GM12878 (cell line): ENCODE measurements around the gene TSNAX. TPM values are rescaled to one million over a fixed set of nuclear protein-coding genes. Genes with fewer than 3 reads are reported as not detected.

ENCODE experiments used
- ATAC-seq: fragments of 200-7000 bp; cut with Tn5 transposase; 3 replicates; pipeline ENCODE4 v1.9.1; 2020; ENCODE audit warnings: mild to moderate bottlenecking, moderate library complexity
- BruUV-seq: library from RNA; stranded (reverse); fragments of 400-500 nt; replicated peaks from 2 replicates; lab custom pipeline; 2021; lab: Mats Ljungman, UMichigan
- CTCF ChIA-PET: fragments of 300-600 bp; sonication (Branson Sonifier 250); formaldehyde crosslinking; extraction: SDS; loops from one replicate; lab custom pipeline; 2021; ENCODE audit warnings: inconsistent platforms; lab: Yijun Ruan, JAX
- POLR2A ChIA-PET: fragments of 350-600 bp; formaldehyde crosslinking; extraction: SDS; loops from one replicate; lab custom pipeline; 2021; ENCODE audit warnings: inconsistent platforms; lab: Charles Lee
- RAD21 ChIA-PET: fragments of 300-600 bp; sonication (Branson Sonifier 250); formaldehyde crosslinking; loops from one replicate; lab custom pipeline; 2023; ENCODE audit warnings: antibody characterized with exemption; ENCODE audit not compliant: unreplicated experiment; lab: Charles Lee
- SMC1A ChIA-PET: fragments of 300-600 bp; sonication (Branson Sonifier 250); formaldehyde crosslinking; loops from one replicate; lab custom pipeline; 2023; ENCODE audit not compliant: unreplicated experiment, uncharacterized antibody; lab: Charles Lee
- DNase-seq: peaks from one replicate; pipeline ENCODE4 v3.0.0-alpha.2; 2011; ENCODE audit warnings: low read depth, low spot score
- FAIRE-seq: peaks from 3 replicates; lab custom pipeline; 2011; peaks lifted over from hg19 to GRCh38; lab: Jason Lieb, UNC
- H2AFZ ChIP-seq: 2 replicates; pipeline ENCODE4 v1.6.0; 2011; ENCODE audit warnings: low read depth, low read length, control low read depth; ENCODE audit not compliant: control insufficient read depth
- H3K27ac ChIP-seq: 2 replicates; pipeline ENCODE4 v1.5.1; 2011; ENCODE audit warnings: control low read depth; ENCODE audit not compliant: control insufficient read depth, insufficient read depth
- H3K27me3 ChIP-seq, 2 experiments: replicated peaks in 1 of 2; 2 replicates each; pipeline versions ENCODE4 v1.6.0 to v1.6.1; 2011; ENCODE audit warnings: low read length in 1 of 2; ENCODE audit not compliant: control insufficient read depth in 2 of 2, insufficient read depth in 2 of 2
- H3K36me3 ChIP-seq, 2 experiments: 2 replicates each; pipeline ENCODE4 v1.5.1; 2011; ENCODE audit warnings: low read length in 1 of 2; ENCODE audit not compliant: control insufficient read depth in 2 of 2, insufficient read depth in 2 of 2
- H3K4me1 ChIP-seq: 2 replicates; pipeline ENCODE4 v1.6.1; 2011; ENCODE audit warnings: mild to moderate bottlenecking, low read length, moderate library complexity, mixed read lengths; ENCODE audit not compliant: control insufficient read depth, insufficient read depth
- H3K4me2 ChIP-seq: 2 replicates; pipeline ENCODE4 v1.6.0; 2011; ENCODE audit warnings: control low read depth; ENCODE audit not compliant: control insufficient read depth, insufficient read depth
- H3K4me3 ChIP-seq: fragments of 200-600 bp; sonication (generic); 2 replicates; pipeline ENCODE4 v1.5.1; 2016
- H3K79me2 ChIP-seq: 2 replicates; pipeline ENCODE4 v1.6.0; 2011; ENCODE audit warnings: low read length; ENCODE audit not compliant: control insufficient read depth, insufficient read depth
- H3K9ac ChIP-seq: 2 replicates; pipeline ENCODE4 v1.8.0; 2011; ENCODE audit warnings: low read length, control low read depth, mixed read lengths; ENCODE audit not compliant: control insufficient read depth, insufficient read depth
- H3K9me3 ChIP-seq: replicated peaks from 3 replicates; pipeline ENCODE4 v1.5.1; 2011; ENCODE audit warnings: mild to moderate bottlenecking, low read length; ENCODE audit not compliant: control insufficient read depth, insufficient read depth
- H4K20me1 ChIP-seq: 2 replicates; pipeline ENCODE4 v1.6.0; 2011; ENCODE audit not compliant: control insufficient read depth, insufficient read depth
- BMI1 ChIP-seq: fragments of 450-650 bp; IDR thresholded peaks from 2 replicates; pipeline ENCODE4 v1.6.1; 2016; ENCODE audit warnings: mild to moderate bottlenecking, moderate library complexity, borderline replicate concordance
- CHD4 ChIP-seq: fragments of 200-600 bp; sonication (generic); IDR thresholded peaks from 2 replicates; pipeline ENCODE4 v1.6.1; 2016; ENCODE audit warnings: mild to moderate bottlenecking
- CREB1 ChIP-seq: IDR thresholded peaks from 2 replicates; pipeline ENCODE4 v1.6.1; 2012; ENCODE audit warnings: low read depth, mild to moderate bottlenecking, inconsistent platforms
- ESRRA ChIP-seq: IDR thresholded peaks from 2 replicates; pipeline ENCODE4 v1.6.1; 2012; ENCODE audit warnings: mild to moderate bottlenecking, low read length, improper control_type of control experiment
- ETV6 ChIP-seq, 2 experiments: fragments of 450-650 bp in 1 of 2; IDR thresholded peaks in 1 of 2; conservative IDR thresholded peaks in 1 of 2; 2 replicates each; pipeline ENCODE4 v1.6.1; 2014; ENCODE audit warnings: antibody characterized with exemption in 1 of 2, borderline replicate concordance in 1 of 2, low read depth in 1 of 2, mild to moderate bottlenecking in 1 of 2, moderate library complexity in 1 of 2
- JUNB ChIP-seq: IDR thresholded peaks from 2 replicates; pipeline ENCODE4 v1.6.1; 2016; ENCODE audit warnings: antibody characterized with exemption, mild to moderate bottlenecking
- JUND ChIP-seq: IDR thresholded peaks from 2 replicates; pipeline ENCODE4 v1.6.1; 2012; ENCODE audit warnings: low read depth, mild to moderate bottlenecking, low read length, improper control_type of control experiment, moderate library complexity
- PBX3 ChIP-seq: IDR thresholded peaks from 2 replicates; pipeline ENCODE4 v1.6.1; 2011; ENCODE audit warnings: mild to moderate bottlenecking, low read depth, low read length, moderate library complexity; ENCODE audit not compliant: insufficient replicate concordance
- RAD21 ChIP-seq: IDR thresholded peaks from 2 replicates; pipeline ENCODE4 v1.6.1; 2011; ENCODE audit warnings: mild to moderate bottlenecking, low read depth, low read length, moderate library complexity; ENCODE audit not compliant: insufficient read depth
- RUNX3 ChIP-seq: IDR thresholded peaks from 2 replicates; pipeline ENCODE4 v1.6.1; 2012; ENCODE audit warnings: low read length, inconsistent platforms
- SMAD1 ChIP-seq: fragments of 450-650 bp; IDR thresholded peaks from 2 replicates; pipeline ENCODE4 v1.6.1; 2018; ENCODE audit warnings: mild to moderate bottlenecking, low read depth; ENCODE audit not compliant: partially characterized antibody
- SREBF2 ChIP-seq: IDR thresholded peaks from 2 replicates; pipeline ENCODE4 v1.6.1; 2012; ENCODE audit warnings: mild to moderate bottlenecking, low read length
- SUPT20H ChIP-seq: IDR thresholded peaks from 2 replicates; pipeline ENCODE4 v1.6.1; 2011; ENCODE audit warnings: low read depth, mild to moderate bottlenecking, low read length, moderate library complexity, borderline replicate concordance; ENCODE audit not compliant: control insufficient read depth
- YY1 ChIP-seq: IDR thresholded peaks from 2 replicates; pipeline ENCODE4 v1.6.1; 2011; ENCODE audit warnings: low read depth, mild to moderate bottlenecking, low read length
- ZNF217 ChIP-seq: fragments of 450-650 bp; IDR thresholded peaks from 2 replicates; pipeline ENCODE4 v1.6.1; 2017; ENCODE audit warnings: antibody characterized with exemption, mild to moderate bottlenecking
- WGBS: methylation state at CpG from one replicate; pipeline ENCODE4 v1.1.6; 2016; ENCODE audit warnings: low lambda C conversion rate; ENCODE audit not compliant: insufficient replicate concordance, insufficient coverage; ENCODE audit errors: missing lambda C conversion rate; 5-methylcytosine and 5-hydroxymethylcytosine counted together
- in situ Hi-C: fragments of 300-500 bp; cut with MboI; formaldehyde crosslinking; loops from 9 replicates; pipeline ENCODE4 v1.14.3; 2018; ENCODE audit warnings: mixed read lengths
- intact Hi-C: fragments of 100-400 bp; cut with micrococcal nuclease; formaldehyde crosslinking; loops from one replicate; pipeline ENCODE4 v1.14.2; 2022; ENCODE audit not compliant: unreplicated experiment
- polyA plus RNA-seq, 11 experiments: library from polyadenylated mRNA; depleted of rRNA in 4 of 11; unstranded in 6 of 11; stranded (reverse) in 5 of 11; fragments of >200 nt; fragmentation: Nextera tagmentation in 4 of 11; fragmentation: Illumina TruSeq in 1 of 11; extraction: Ambion mirVana in 4 of 11; extraction: Trizol in 1 of 11; gene quantifications; 1 replicate in 1 of 11; 2 replicates in 10 of 11; pipeline versions ENCODE4 v1.2.1 to v1.2.3, GENCODE V29; 2011 to 2016; ENCODE audit warnings: inconsistent platforms in 2 of 11, missing spikeins in 2 of 11, low read depth in 1 of 11
- total RNA-seq, 4 experiments: library from RNA; depleted of rRNA in 3 of 4; stranded (reverse); fragments of >200 nt in 3 of 4; fragmentation: Illumina TruSeq in 1 of 4; extraction: Trizol in 1 of 4; gene quantifications; 2 replicates each; pipeline versions ENCODE4 v1.2.1 to v1.2.3, GENCODE V29; 2013 to 2021

The TSNAX gene
- total and polyA plus RNA-seq, 10 of the 15 experiments (the other 5 are each of a cell fraction or from before 2014, with no cell fraction given), result 24.8 to 49.7 (median 35.6) TPM

GRCh38 chr1:231613419-231614349 is 85.2 kb downstream of the TSNAX start:
- intact Hi-C loops, result no loop called here
- CTCF ChIA-PET, result no interaction called here
- 0 out of 2 replicates have a peak overlapping the region, but pooled peaks have one; percentile 29 for H3K4me3 ChIP-seq

More at GRCh38 chr1:231613419-231614349, 85.2 kb downstream of the TSNAX start:
- ChIA-PET RAD21 (no interaction called here), SMC1A (interaction anchor here (1.1 kb wide), 1 partner anchor 11 kb away, joined by 3 read pairs; no protein-coding TSS in a partner anchor), POLR2A (no interaction called here)
- Histone ChIP-seq H3K4me1 (peaks cover 35% of the 10 kb centered on the region), H3K36me3 (no peaks in the 10 kb centered on the region), H3K9ac (no peak overlapping the region), H3K9me3 (peaks cover 21% of the 10 kb centered on the region; the same call in 2 of the 3 replicates), H3K27ac (no peak overlapping the region), H4K20me1 (no peaks in the 10 kb centered on the region), H3K4me2 (peak overlapping the region; percentile 70), H2AFZ (no peak overlapping the region), H3K27me3 (no peaks in the 10 kb centered on the region; a peak in 1 of 4 replicates), H3K79me2 (no peaks in the 10 kb centered on the region)
- no TSS peak for BruUV-seq
- TF ChIP-seq ETV6 (conservative IDR thresholded peaks at IDR 0.05 in 1 of 2, IDR thresholded peaks at IDR 0.05 in 1 of 2; ENCODE audit: borderline replicate concordance in 1 of 2, low read depth in 1 of 2) (peak in 1 of 2 experiments; percentile 57; a peak in 1 of 4 replicates), ZNF217 (no peak), SUPT20H (no peak), CHD4 (no peak), SMAD1 (no peak), RUNX3 (peak; percentile 34; the same call in 1 of the 2 replicates), CREB1 (no peak), RAD21 (no peak), BMI1 (no peak), JUND (no peak), ESRRA (no peak), YY1 (no peak), JUNB (peak; percentile 51), PBX3 (no peak), SREBF2 (no peak)
- in situ Hi-C loops, result no loop called here
- 25% methylated on average over 7 of the region's 7 CpGs for WGBS
- no peak for FAIRE-seq
- no peak for DNase-seq
- peak; percentile 34; the same call in 2 of the 3 replicates for ATAC-seq

Other genes with a start within 250 kb of the TSNAX start
- gene EXOC8, start 190.8 kb upstream of the TSNAX start, total RNA-seq (2014; rRNA removed), result 7.6 and 8.6 TPM in 2 replicates
- 10.6 and 11.3 TPM in 2 replicates for gene EXOC8, start 190.8 kb upstream of the TSNAX start, total RNA-seq (2014; rRNA removed; fragmentation: Illumina TruSeq; extraction: Trizol)
- 11.3 and 11.4 TPM in 2 replicates for gene EXOC8, start 190.8 kb upstream of the TSNAX start, total RNA-seq (2021)
- gene EXOC8, start 190.8 kb upstream of the TSNAX start, polyA plus RNA-seq (2011; rRNA removed), result 5.8 and 7.7 TPM in 2 replicates
- 7.3 and 8.0 TPM in 2 replicates for gene EXOC8, start 190.8 kb upstream of the TSNAX start, polyA plus RNA-seq (2014; fragmentation: Illumina TruSeq; extraction: Trizol)
- gene EXOC8, start 190.8 kb upstream of the TSNAX start, polyA plus RNA-seq (2014; fragmentation: Nextera tagmentation; extraction: Ambion mirVana), result 1 to 10 TPM; 2.0 to 3.2 TPM
- 6.0 and 6.8 TPM in 2 replicates for gene EXOC8, start 190.8 kb upstream of the TSNAX start, polyA plus RNA-seq (2014; rRNA removed)
- 1 to 10 TPM; 4.2 to 4.4 TPM for gene EXOC8, start 190.8 kb upstream of the TSNAX start, polyA plus RNA-seq (2016; fragmentation: Nextera tagmentation; extraction: Ambion mirVana)
- gene SPRTN, start 190.4 kb upstream of the TSNAX start, total RNA-seq (2014; rRNA removed), result 11.7 and 12.5 TPM in 2 replicates
- 14.7 and 16.5 TPM in 2 replicates for gene SPRTN, start 190.4 kb upstream of the TSNAX start, total RNA-seq (2014; rRNA removed; fragmentation: Illumina TruSeq; extraction: Trizol)
- gene SPRTN, start 190.4 kb upstream of the TSNAX start, total RNA-seq (2021), result 11.9 and 12.1 TPM in 2 replicates
- gene SPRTN, start 190.4 kb upstream of the TSNAX start, polyA plus RNA-seq (2011; rRNA removed), result 7.1 and 7.2 TPM in 2 replicates
- gene SPRTN, start 190.4 kb upstream of the TSNAX start, polyA plus RNA-seq (2014; fragmentation: Illumina TruSeq; extraction: Trizol), result 9.6 and 11.1 TPM in 2 replicates
- 1 to 10 TPM; 4.4 to 5.9 TPM for gene SPRTN, start 190.4 kb upstream of the TSNAX start, polyA plus RNA-seq (2014; fragmentation: Nextera tagmentation; extraction: Ambion mirVana)
- gene SPRTN, start 190.4 kb upstream of the TSNAX start, polyA plus RNA-seq (2014; rRNA removed), result 7.2 and 12.2 TPM in 2 replicates
- gene SPRTN, start 190.4 kb upstream of the TSNAX start, polyA plus RNA-seq (2016; fragmentation: Nextera tagmentation; extraction: Ambion mirVana), result 10 to 100 TPM; 12.8 to 13.9 TPM
- 7.9 and 9.9 TPM in 2 replicates for gene EGLN1, start 106.4 kb upstream of the TSNAX start, total RNA-seq (2014; rRNA removed)
- gene EGLN1, start 106.4 kb upstream of the TSNAX start, total RNA-seq (2014; rRNA removed; fragmentation: Illumina TruSeq; extraction: Trizol), result 12.8 and 14.7 TPM in 2 replicates
- gene EGLN1, start 106.4 kb upstream of the TSNAX start, total RNA-seq (2021), result 9.2 and 10.5 TPM in 2 replicates
- 46.6 and 88.5 TPM in 2 replicates for gene EGLN1, start 106.4 kb upstream of the TSNAX start, polyA plus RNA-seq (2011; rRNA removed)
- gene EGLN1, start 106.4 kb upstream of the TSNAX start, polyA plus RNA-seq (2014; fragmentation: Illumina TruSeq; extraction: Trizol), result 15.8 and 15.9 TPM in 2 replicates
- 1 to 10 TPM; 2.4 to 3.0 TPM for gene EGLN1, start 106.4 kb upstream of the TSNAX start, polyA plus RNA-seq (2014; fragmentation: Nextera tagmentation; extraction: Ambion mirVana)
- gene EGLN1, start 106.4 kb upstream of the TSNAX start, polyA plus RNA-seq (2014; rRNA removed), result 8.8 and 9.8 TPM in 2 replicates
- gene EGLN1, start 106.4 kb upstream of the TSNAX start, polyA plus RNA-seq (2016; fragmentation: Nextera tagmentation; extraction: Ambion mirVana), result 1 to 10 TPM; 3.1 to 8.6 TPM
- 0.34 and 0.38 TPM in 2 replicates for gene DISC1, start 98.1 kb downstream of the TSNAX start, total RNA-seq (2014; rRNA removed)
- 0.09 and 0.37 TPM in 2 replicates for gene DISC1, start 98.1 kb downstream of the TSNAX start, total RNA-seq (2014; rRNA removed; fragmentation: Illumina TruSeq; extraction: Trizol)
- gene DISC1, start 98.1 kb downstream of the TSNAX start, total RNA-seq (2021), result 0.61 and 0.72 TPM in 2 replicates
- gene DISC1, start 98.1 kb downstream of the TSNAX start, polyA plus RNA-seq (2011; rRNA removed), result 0.14 and 0.16 TPM in 2 replicates
- gene DISC1, start 98.1 kb downstream of the TSNAX start, polyA plus RNA-seq (2014; fragmentation: Illumina TruSeq; extraction: Trizol), result 0.08 and 0.16 TPM in 2 replicates
- under 1 TPM in 1 of 2 experiments, not detected in 1; 0.05 TPM for gene DISC1, start 98.1 kb downstream of the TSNAX start, polyA plus RNA-seq (2014; fragmentation: Nextera tagmentation; extraction: Ambion mirVana)
- 0.18 and 0.68 TPM in 2 replicates for gene DISC1, start 98.1 kb downstream of the TSNAX start, polyA plus RNA-seq (2014; rRNA removed)
- gene DISC1, start 98.1 kb downstream of the TSNAX start, polyA plus RNA-seq (2016; fragmentation: Nextera tagmentation; extraction: Ambion mirVana), result under 1 TPM; 0.19 TPM